NOMO-1 (cell line): ENCODE results near the gene UBE2R2.
"Not testable (repeated sequence)": the region's sequence is repeated elsewhere in the genome, so short reads cannot be mapped to it uniquely, and the experiment has no call there.

Source experiments
- DNase-seq, 2 experiments: peaks; one replicate each; lab custom pipeline; 2025; ENCODE audit not compliant: unreplicated experiment in 2 of 2; lab: John Stamatoyannopoulos, UW

The UBE2R2 gene

DNA sequence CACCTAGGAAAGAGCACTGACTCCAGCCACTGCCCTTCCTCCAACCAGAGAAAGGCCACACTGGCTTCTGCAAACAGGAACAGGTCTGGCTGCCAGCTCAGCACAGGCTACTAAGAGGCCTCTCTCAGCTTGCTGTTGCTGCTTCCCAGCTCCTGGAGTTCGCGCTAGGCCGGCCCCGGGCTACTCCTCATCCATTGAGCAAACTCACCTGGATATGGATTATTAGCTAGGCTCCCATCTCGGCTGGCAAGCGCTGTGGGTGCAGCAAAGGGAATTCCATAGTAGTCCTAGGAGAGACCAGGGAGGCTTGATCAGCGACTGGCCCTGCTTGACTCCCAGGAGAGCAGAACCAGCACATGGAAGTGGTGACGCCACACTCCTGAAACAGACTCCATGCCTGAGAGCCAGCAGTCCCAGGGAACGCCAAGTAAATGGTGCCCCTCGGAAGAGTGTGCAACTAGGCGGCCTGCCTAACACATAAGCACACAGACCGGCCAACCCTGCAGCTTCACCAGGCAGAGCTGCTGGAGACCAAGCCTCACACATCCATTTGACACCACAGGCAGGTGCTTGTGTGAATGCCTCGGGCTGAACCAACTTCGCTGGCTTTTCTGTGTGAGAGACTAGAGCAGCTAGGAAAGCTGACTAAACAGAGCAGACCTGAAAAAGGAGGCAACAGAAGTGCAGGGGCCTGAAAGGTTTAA, 107.2 kb downstream of the UBE2R2 start:
- no peak for DNase-seq

DNA sequence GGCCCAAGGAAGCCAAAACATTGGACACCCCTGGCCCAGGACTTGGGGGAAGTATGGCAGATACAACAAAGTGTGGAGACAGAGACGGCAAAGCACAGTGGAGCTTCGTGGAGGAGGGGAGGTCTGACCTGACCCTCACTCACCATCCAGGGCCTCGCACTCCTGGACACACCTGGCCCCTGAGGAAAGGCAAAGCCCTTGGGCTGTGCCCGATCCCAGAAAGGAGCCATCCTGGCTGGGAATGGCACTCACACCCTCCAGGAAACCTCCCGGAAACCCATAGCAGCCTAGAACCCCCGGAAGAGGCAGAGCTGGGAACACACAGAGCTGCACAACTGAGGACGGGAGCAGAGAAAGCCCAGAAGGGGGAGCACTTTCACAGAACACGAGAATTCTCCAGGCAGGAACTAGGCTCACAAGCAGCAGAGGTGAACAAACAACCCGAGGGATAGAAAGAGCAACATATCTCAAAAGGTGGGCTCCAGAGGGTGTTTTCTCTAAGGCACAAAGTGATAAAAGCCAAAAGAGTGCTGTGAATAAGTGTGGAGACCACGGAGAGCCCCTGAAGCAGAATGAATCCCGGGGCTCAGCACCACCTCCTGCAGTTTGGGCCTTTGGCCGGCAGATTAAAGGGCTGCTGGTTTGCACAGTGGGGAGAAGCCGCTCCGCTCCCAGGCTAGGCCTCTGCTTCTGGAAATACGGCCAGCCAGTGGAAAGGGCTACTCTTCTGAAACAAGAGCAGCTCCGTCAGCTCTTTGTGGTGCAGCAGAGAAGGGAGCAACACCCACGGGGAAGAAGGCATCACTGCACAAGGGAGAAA, 108.2 kb downstream of the UBE2R2 start:
- peak in 1 of 2 experiments; percentile 17 for DNase-seq

DNA sequence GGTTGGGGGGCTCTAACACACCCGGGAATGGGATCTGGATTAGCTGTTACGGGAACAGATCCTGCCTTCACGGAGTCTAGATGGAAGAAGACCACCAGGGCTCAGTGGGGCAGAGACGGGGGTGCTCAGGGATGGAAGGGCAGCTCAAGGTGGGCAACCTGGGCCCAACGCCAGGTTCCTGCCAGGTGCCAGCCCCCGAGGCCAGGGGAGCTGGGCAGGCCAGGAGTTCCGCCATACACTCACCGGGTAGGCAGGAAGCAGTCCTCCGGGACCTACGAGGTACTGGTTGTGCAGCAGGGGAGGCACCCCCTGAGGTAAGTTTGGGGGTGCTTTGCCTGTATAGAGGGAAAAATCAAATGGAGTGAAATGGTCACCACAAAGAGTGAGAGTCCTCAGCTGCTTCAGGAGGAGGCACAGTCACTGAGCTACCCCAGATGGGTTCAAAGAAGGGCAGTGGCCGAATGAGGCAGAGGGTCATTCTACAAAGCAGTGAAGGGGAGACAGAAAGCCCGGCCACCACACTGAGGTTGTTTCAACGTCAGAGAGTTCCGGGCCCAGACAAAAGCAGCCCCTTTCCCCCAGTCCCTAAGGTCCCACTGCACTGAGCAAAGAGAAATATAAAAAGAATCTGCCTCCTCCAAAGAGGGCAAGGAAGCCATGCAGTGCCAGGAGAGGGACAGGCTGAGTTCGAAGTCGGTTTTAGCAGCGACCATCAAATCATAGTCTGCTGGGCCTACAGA, 110.0 kb downstream of the UBE2R2 start:
- no peak for DNase-seq

DNA sequence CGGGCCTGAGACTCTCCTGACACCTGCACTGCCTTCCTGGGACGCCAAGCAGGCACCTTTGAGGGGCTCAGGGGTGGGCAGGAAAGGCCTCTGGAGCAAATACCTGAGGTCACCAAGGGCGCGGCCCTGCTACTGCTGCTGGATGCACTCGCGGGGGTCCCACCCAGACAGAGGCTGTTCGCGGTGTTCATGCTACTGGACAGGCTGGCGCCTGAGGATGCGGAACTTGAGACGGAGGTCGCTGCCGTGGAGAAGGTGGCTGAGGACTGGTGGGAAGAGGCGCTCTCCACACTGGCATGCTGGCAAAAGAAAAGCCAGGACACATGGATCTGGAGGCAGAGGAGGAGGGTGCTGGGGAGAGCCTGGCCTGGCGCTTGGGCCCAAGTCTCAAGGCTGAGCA, 110.7 kb downstream of the UBE2R2 start:
- no peak for DNase-seq

DNA sequence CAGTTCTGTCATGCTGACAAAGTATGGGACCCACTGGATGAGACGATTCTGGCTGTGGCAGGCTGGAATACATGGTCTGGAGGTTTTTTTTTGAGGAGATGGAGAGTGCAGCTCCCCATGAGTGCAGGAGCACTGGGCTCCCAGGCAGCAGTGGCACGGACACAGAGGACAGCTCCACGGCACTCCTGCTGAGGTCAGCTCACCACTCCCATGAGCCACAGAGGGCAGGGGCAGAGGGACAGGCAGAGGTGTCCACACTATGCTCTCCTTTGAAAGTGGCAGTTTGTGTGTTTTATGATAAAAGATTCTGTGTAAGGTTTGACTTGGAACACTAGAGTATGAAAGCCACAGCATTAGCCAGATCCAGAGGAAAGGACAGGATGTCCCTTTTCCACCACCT, 114.4 kb downstream of the UBE2R2 start:
- no peak for DNase-seq

DNA sequence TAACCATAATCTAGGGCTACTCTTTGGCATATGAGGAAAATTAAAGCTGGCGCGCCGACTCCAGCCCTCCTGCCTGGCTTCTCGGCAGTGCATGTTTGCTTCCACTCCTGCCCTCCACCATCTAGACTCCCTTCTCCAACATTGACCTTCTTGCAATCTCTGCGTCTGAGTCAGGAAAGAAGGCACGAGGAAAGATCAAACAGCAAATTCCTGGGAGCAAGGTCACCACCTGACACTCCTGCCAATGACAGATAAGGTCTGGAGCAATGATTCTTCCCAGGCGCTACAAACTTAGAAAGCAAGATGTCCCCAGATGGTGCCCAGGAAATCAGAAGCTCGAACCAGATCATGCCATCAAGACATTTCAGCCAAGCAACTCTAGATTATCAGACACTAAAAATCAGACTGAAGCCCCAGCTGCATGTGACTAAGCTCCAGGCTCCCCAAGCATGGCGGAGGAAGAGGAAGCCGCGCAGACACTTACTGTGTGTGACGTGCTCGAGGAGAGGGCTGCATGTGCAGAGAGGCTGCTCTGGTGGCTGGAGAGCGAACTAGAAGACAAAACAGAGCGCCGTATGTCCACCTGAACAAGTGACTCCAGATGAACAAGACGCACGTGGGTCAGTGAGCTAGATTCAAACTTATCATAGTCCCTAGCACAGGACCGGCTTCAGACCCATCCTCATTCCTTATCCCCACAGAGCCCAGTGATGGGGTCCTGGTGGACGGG, 115.3 kb downstream of the UBE2R2 start:
- DNase-seq: no peak

DNA sequence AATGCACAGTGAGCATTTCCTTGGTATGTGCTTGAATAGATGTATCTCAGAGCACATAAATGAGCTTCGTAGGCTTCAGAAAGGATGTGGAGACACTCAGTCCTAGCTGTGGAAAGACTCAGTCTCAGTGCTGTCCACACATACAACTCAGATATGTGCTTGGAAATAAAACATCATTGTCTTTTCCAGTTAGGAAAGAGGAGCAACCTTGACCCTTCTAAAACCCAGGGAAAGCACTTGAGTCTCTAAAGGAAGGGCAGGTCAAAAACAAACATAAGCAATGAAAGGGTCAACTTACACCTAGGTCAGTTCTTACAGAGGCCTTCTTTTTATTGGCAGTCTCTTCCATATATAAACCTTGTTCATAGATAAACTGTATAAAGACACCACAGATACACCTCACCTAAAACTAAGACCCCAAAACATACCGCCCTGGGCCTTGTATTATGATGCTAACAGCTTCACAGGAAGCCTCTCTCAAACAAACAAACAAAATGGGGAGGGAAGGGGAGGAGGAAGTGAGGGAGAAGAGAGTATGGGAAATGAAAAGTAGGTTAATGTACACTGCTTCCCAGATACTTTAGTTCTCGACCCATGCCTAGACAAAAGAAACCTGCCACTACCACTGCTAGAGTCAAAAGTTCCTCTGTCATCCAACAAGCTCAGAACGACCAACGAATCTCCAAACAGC, 117.4 kb downstream of the UBE2R2 start:
- DNase-seq: no peak

DNA sequence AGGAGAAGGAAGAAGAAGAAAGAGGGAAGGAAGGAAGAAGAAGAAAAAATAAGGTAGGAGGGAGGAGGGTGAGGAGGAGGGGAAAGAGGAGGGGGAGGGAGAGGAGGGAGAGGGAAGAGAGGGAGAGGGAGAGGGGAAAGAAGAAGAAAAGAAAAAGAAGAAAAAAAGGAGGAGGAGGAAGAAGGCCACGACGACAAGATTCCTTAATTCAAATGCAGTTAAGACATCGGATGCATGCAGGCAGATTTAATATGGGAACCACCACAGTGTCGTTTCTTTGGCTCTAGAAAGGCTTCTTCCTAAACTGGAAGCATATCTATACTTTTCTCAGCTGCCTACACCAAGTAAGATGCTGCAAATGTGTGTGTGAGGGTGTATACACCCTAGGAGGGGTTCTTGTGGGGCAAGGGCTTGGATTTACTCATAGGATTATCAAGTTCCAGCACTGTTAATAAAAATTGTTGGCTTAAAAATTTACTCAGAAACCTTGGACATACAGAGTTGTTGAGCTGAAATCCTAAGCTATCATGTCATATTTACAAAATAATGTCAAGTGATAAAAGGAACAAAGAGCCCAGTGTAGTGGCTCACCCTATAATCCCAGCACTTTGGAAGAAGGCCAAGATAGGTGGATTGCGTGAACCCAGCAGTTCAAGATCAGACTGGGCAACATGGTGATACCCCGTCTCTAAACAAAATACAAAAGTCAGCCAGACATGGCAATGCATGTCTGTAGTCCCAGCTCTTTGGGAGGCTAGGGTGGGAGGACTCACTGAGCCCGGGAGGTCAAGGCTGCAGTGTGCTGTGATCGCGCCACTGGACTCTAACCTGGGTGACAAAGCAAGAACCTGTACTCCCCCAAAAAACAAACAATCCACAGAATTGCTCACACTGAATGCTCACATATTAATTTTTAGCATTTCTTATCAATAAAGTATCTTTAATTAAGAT, 123.2 kb downstream of the UBE2R2 start:
- DNase-seq: no peak

DNA sequence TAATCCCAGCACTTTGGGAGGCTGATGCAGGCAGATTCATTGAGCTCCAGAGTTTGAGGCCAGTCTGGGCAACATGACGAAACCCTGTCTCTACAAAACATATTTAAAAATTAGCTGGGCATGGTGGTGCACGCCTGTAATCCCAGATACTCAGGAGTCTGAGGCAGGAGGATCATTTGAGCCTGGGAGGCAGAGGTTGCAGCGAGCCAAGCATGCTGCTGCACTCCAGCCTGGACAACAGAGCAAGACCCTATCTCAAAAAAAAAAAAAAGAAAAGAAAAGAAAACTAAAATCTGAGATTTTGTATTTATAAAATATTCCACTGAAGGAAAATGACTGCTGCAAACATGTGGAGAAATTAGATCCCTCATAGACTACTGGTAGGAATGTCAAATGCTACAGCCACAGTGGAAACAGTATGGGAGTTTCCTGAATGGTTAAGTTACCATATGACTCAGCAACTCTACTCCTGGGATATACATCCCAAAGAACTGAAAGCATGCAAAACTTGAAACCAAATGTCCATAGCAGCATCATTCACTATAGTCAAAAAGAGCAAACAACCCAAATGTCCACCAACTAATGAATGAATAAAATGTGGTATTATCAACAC, 125.6 kb downstream of the UBE2R2 start:
- no peak for DNase-seq

DNA sequence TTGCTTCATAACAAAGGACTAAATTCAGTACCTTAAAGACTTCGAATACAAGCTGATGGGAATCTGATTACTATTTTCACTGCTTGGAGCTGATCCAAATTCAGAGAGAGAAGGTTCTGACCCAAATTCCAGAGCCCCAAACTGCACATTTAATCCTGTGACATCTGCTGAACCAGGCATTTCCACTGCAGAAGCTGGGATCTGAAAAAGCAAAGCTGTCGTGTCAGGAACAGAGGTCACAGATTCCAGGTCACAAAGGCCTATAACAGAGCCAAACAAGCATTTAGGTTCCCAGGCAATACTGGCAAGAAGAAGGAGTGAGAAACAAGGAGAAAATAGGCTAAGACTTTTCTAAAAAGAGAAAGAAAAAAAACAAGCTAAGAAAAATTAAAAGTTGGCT, 126.4 kb downstream of the UBE2R2 start:
- no peak for DNase-seq

DNA sequence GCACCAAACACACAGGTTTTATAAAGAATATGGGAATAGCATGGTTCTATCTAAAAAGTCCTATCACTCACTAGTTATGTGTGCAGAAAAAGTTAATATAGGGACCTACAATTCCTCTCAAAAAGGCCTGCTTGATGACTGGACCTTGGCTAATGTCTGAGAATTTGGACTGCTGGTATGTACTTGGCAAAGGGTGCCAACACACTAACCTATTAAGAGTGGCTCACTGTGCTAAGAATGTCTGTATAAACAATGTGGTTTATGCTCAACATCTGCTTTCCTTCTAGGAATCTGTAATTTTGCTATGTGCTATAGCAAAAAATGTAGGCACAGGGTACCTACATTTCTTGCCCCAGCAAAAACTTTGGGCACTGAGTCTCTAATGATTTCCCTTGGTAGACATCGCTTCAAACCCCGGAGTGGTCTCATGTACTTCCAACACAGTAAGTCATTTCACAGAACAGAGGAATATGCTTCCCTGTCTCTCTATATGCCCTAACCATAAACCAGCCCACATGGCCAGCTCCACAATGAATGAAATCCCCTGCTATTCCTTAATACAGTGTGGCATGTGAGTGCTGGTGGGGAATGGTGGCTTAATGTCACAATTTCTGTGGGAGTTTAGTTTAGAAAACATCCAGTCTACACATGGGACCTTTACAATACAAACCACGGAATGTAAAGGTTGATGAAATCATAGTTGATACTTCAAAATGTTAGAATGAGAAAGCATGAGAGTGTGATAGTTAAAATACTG, 130.0 kb downstream of the UBE2R2 start:
- DNase-seq: no peak

DNA sequence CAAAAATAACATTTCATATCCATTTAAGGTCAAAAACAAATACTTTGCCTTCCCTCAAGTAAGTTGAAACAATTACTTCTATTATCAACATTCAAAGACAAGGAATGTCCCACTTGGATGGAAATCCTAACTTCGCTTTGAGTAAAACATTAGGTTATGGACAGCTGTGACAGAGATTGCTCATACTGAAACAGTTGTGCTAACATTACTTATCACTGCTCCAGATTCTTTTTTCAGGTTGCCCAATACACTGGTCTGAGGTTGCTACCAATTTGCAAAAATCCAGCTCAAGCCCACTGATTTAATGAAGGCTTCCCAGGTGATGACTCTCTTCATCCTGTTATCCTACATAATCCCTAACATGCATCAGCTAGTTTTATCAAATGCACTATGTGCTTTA, 133.4 kb downstream of the UBE2R2 start:
- no peak for DNase-seq

DNA sequence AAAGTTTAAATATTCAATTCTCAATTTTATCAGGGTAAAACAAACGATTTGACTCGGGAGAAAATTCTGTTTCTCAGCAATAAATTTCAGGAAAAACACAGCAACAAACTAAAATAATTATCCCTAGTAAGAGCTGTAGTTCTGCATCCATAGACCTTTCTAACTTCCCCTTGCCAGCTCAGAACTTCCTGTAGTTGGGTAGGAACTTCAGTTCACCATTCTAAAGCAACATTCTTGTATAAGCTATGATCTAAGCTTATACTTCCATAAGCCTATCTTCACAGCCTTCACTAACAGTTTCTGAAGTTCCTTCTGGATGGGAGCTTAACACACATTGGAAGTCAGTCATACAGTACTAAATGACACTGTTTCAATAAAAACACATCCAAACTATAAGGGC, 135.1 kb downstream of the UBE2R2 start:
- DNase-seq: peak; percentile 4 to 42

DNA sequence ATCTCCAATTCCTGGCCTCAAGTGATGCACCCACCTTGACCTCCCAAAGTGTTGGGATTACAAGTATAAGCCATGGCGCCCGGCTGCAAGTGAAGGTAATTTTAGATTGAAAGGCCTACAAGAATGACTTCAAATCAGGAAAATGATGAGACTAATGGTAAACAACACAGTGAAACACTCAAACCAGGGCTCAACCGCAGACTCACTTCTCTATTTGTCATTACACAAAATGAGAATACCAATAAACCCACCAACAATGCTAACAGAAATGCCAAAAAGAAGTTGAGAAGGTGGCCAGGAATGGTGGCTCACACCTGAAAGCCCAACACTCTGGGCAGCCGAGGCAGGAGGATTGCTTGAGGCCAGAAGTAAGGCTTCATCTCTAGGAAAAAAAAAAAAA, 139.6 kb downstream of the UBE2R2 start:
- no peak for DNase-seq

DNA sequence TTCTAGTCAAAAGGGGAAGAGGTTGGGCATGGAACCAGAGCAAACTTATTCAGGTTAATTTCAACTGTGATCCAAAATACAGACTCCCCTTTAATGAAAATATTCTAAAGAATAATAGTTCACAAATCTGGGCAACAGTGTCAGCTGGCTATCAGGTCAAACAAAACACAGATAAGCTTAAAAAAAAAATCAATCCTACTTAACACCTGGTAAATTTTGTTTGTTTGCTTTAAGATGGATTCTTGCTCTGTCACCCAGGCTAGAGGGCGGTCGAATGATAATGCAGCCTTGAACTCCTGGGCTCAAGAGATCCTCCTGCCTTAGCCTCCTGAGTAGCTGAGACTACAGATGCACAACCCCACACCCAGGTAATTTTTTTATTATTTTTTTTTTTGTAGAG, 142.8 kb downstream of the UBE2R2 start:
- DNase-seq: no peak

DNA sequence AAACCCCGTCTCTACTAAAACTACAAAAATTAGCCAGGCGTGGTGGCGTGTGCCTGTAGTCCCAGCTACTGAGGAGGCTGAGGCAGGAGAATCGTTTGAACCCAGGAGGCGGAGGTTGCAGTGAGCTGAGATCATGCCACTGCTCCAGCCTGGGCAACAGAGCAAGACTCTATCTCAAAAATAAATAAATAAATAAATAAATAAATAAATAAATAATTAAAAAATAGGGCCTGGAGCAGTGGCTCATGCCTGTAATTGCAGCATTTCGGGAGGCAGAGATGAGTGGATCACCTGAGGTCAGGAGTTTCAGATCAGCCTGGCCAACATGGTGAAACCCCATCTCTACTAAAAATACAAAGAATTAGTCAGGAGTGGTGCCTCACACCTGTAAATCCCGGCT, 145.5 kb downstream of the UBE2R2 start:
- DNase-seq: not testable (repeated sequence)

DNA sequence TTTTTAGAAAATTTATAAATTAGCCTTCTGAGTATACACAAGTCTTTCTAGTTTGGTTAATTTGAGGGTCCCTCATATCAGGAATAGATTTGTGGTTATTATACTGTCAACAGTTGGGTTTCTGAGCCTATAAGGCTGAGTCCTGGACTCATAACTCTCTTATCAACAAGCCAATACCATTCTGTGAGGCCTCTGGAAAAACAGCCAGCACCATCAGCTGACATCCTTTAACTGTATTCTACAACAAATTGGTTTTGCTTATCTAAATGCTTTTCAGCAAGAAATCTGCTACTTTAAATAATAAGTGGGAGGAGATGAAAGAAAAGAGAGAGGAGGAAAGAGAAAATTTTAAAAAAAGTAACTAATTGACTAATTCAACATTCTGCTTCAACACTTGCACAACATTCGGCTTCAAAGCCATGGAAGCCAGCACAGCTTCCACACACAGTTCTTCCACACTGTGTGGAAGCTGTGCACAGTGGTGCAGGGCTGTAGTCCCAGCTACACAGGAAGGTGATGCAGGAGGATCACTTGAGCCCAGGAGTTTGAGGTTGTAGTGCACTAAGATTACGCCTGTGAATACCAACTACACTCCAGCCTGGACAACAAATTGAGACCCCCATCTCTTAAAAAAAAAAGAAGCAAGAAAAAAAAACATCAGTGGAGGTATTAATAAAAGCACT, 147.3 kb downstream of the UBE2R2 start:
- DNase-seq: no peak
